BE2C (cell line): ENCODE results near the gene VMAC.

Source experiments
- DNase-seq: peaks from one replicate; pipeline ENCODE4 v3.0.0-alpha.2; 2020
- H3K27me3 ChIP-seq: fragments of 250-450 bp; sonication (Bioruptor Pico); 2 replicates; pipeline ENCODE4 v1.5.1; 2020; ENCODE audit warnings: mild to moderate bottlenecking
- H3K36me3 ChIP-seq: fragments of 250-450 bp; sonication (Bioruptor Pico); 2 replicates; pipeline ENCODE4 v1.5.1; 2020; ENCODE audit warnings: mild to moderate bottlenecking
- H3K4me1 ChIP-seq: fragments of 250-450 bp; sonication (Bioruptor Pico); 2 replicates; pipeline ENCODE4 v1.5.1; 2020
- H3K4me3 ChIP-seq: 2 replicates; pipeline ENCODE4 v1.5.1; 2011; ENCODE audit warnings: low read depth, low read length
- H3K9me3 ChIP-seq: fragments of 250-450 bp; sonication (Bioruptor Pico); 2 replicates; pipeline ENCODE4 v1.5.1; 2020
- CTCF ChIP-seq: IDR thresholded peaks from 2 replicates; pipeline ENCODE4 v1.5.1; 2012; ENCODE audit warnings: mild to moderate bottlenecking, low read depth, low read length

The VMAC gene

GRCh38 chr19:5936292-5936592 lies 31.6 kb downstream of the VMAC start:
- Histone ChIP-seq H3K36me3 (peaks cover 44% of the 10 kb centered on the region), H3K4me1 (peaks cover 45% of the 10 kb centered on the region), H3K9me3 (no peaks in the 10 kb centered on the region), H3K4me3 (no peak overlapping the region), H3K27me3 (no peaks in the 10 kb centered on the region)
- DNase-seq, result no peak
- no peak for TF ChIP-seq CTCF

- TF ChIP-seq CTCF, result no peak
- DNase-seq, result peak; percentile 75
- no peaks in the 10 kb centered on the region for H3K27me3 ChIP-seq
- peaks cover 44% of the 10 kb centered on the region for H3K36me3 ChIP-seq
- H3K4me3 ChIP-seq, result no peak overlapping the region
- H3K9me3 ChIP-seq, result no peaks in the 10 kb centered on the region
- peaks cover 45% of the 10 kb centered on the region for H3K4me1 ChIP-seq
Measured at GRCh38 chr19:5937550-5937949, 32.9 kb downstream of the VMAC start.

GRCh38 chr19:5940260-5941208 lies 35.9 kb downstream of the VMAC start:
- DNase-seq, result no peak
- no peak for TF ChIP-seq CTCF
- Histone ChIP-seq H3K27me3 (no peaks in the 10 kb centered on the region), H3K4me1 (peaks cover 29% of the 10 kb centered on the region), H3K4me3 (no peak overlapping the region), H3K9me3 (0 out of 2 replicates have a peak, but pooled peaks cover 3% of the 10 kb centered on the region), H3K36me3 (peaks cover 47% of the 10 kb centered on the region)

- no peaks in the 10 kb centered on the region for H3K27me3 ChIP-seq
- DNase-seq, result no peak
- TF ChIP-seq CTCF, result no peak
- 0 out of 2 replicates have a peak, but pooled peaks cover 3% of the 10 kb centered on the region for H3K9me3 ChIP-seq
- H3K4me3 ChIP-seq, result no peak overlapping the region
- H3K4me1 ChIP-seq, result peaks cover 18% of the 10 kb centered on the region
- peaks cover 50% of the 10 kb centered on the region for H3K36me3 ChIP-seq
Measured at GRCh38 chr19:5941673-5942072, 37.0 kb downstream of the VMAC start.

GRCh38 chr19:5943045-5943444 lies 38.4 kb downstream of the VMAC start:
- Histone ChIP-seq H3K27me3 (no peaks in the 10 kb centered on the region), H3K36me3 (peaks cover 51% of the 10 kb centered on the region), H3K4me3 (no peak overlapping the region), H3K4me1 (peaks cover 8% of the 10 kb centered on the region), H3K9me3 (0 out of 2 replicates have a peak, but pooled peaks cover 3% of the 10 kb centered on the region)
- no peak for TF ChIP-seq CTCF
- no peak for DNase-seq

GRCh38 chr19:5943623-5944022 lies 39.0 kb downstream of the VMAC start:
- no peaks in the 10 kb centered on the region for H3K27me3 ChIP-seq
- peaks cover 51% of the 10 kb centered on the region for H3K36me3 ChIP-seq
- DNase-seq, result no peak
- H3K4me1 ChIP-seq, result peaks cover 9% of the 10 kb centered on the region
- H3K4me3 ChIP-seq, result no peak overlapping the region
- H3K9me3 ChIP-seq, result 0 out of 2 replicates have a peak, but pooled peaks cover 3% of the 10 kb centered on the region
- no peak for TF ChIP-seq CTCF
